ENCODE data around the gene NEK7.
A peak's percentile ranks its signal among the peaks of the same experiment; 100 is the strongest.
"Not testable (repeated sequence)": the region's sequence is repeated elsewhere in the genome, so short reads cannot be mapped to it uniquely, and the experiment has no call there.

NEK7 gene

GRCh38 chr1:198205016-198205684 lies 48.4 kb downstream of the NEK7 start:
- no peak for DNase-seq (ENCODE audit: low spot score)

GRCh38 chr1:198206292-198206691 lies 49.5 kb downstream of the NEK7 start:
- DNase-seq (ENCODE audit: low spot score), result no peak

GRCh38 chr1:198211696-198212095 lies 54.9 kb downstream of the NEK7 start:
- DNase-seq (ENCODE audit: low spot score), result no peak

- DNase-seq (ENCODE audit: low spot score), result no peak
These were observed 55.3 kb downstream of the NEK7 start for GRCh38 chr1:198212126-198212525.

- DNase-seq (ENCODE audit: low spot score), result no peak
These were observed 55.9 kb downstream of the NEK7 start for GRCh38 chr1:198212675-198213074.

- no peak for DNase-seq (ENCODE audit: low spot score)
These were observed 58.1 kb downstream of the NEK7 start for GRCh38 chr1:198214924-198215323.

- DNase-seq (ENCODE audit: low spot score), result no peak
These were observed 63.6 kb downstream of the NEK7 start for GRCh38 chr1:198220428-198220827.

- DNase-seq (ENCODE audit: low spot score), result not testable (repeated sequence)
These were observed 70.2 kb downstream of the NEK7 start for GRCh38 chr1:198227010-198227409.

GRCh38 chr1:198227454-198227853 lies 70.7 kb downstream of the NEK7 start:
- DNase-seq (ENCODE audit: low spot score), result not testable (repeated sequence)

- DNase-seq (ENCODE audit: low spot score), result no peak
These were observed 72.1 kb downstream of the NEK7 start for GRCh38 chr1:198228925-198229324.

- no peak for DNase-seq (ENCODE audit: low spot score)
These were observed 75.0 kb downstream of the NEK7 start for GRCh38 chr1:198231779-198232178.

- no peak for DNase-seq (ENCODE audit: low spot score)
These were observed 75.6 kb downstream of the NEK7 start for GRCh38 chr1:198232378-198232777.

GRCh38 chr1:198232940-198233675 lies 76.3 kb downstream of the NEK7 start:
- DNase-seq (ENCODE audit: low spot score), result no peak

GRCh38 chr1:198234520-198235251 lies 77.9 kb downstream of the NEK7 start:
- DNase-seq (ENCODE audit: low spot score), result no peak

- no peak for DNase-seq (ENCODE audit: low spot score)
These were observed 81.3 kb downstream of the NEK7 start for GRCh38 chr1:198238121-198238520.

GRCh38 chr1:198241553-198241952 lies 84.8 kb downstream of the NEK7 start:
- DNase-seq (ENCODE audit: low spot score), result no peak

- DNase-seq (ENCODE audit: low spot score), result no peak
These were observed 88.0 kb downstream of the NEK7 start for GRCh38 chr1:198244772-198245171.

- DNase-seq (ENCODE audit: low spot score), result no peak
These were observed 88.6 kb downstream of the NEK7 start for GRCh38 chr1:198245379-198245778.

- DNase-seq (ENCODE audit: low spot score), result no peak
These were observed 89.5 kb downstream of the NEK7 start for GRCh38 chr1:198246337-198246736.

- DNase-seq (ENCODE audit: low spot score), result no peak
These were observed 96.5 kb downstream of the NEK7 start for GRCh38 chr1:198253259-198253658.

- peak; percentile 14 for DNase-seq (ENCODE audit: low spot score)
These were observed 96.9 kb downstream of the NEK7 start for GRCh38 chr1:198253668-198254067.

- DNase-seq (ENCODE audit: low spot score), result no peak
These were observed 97.7 kb downstream of the NEK7 start for GRCh38 chr1:198254521-198254920.

- no peak for DNase-seq (ENCODE audit: low spot score)
These were observed 98.2 kb downstream of the NEK7 start for GRCh38 chr1:198254948-198255347.
